IMR-90 (cell line): Measurements from ENCODE around the gene CD79B. TPM values are rescaled to one million over a fixed set of nuclear protein-coding genes. Genes with fewer than 3 reads are reported as not detected.

Experiments
- ATAC-seq: fragments of 200-7000 bp; cut with Tn5 transposase; 2 replicates; pipeline ENCODE4 v1.9.1; 2020; ENCODE audit warnings: low read depth, mild to moderate bottlenecking, moderate library complexity
- BruUV-seq: library from RNA; stranded (reverse); fragments of 400-500 nt; replicated peaks from 2 replicates; lab custom pipeline; 2021; lab: Mats Ljungman, UMichigan
- CTCF ChIA-PET: fragments of 300-600 bp; formaldehyde crosslinking; extraction: SDS; loops from one replicate; lab custom pipeline; 2021; ENCODE audit warnings: antibody characterized with exemption; lab: Yijun Ruan, JAX
- POLR2A ChIA-PET: fragments of 300-600 bp; sonication (Branson Sonifier 250); formaldehyde crosslinking; loops from one replicate; lab custom pipeline; 2022; ENCODE audit warnings: antibody characterized with exemption; ENCODE audit not compliant: unreplicated experiment; lab: Charles Lee
- DNase-seq: peaks from one replicate; pipeline ENCODE4 v3.0.0; 2013
- H2AFZ ChIP-seq: replicated peaks from 2 replicates; pipeline ENCODE3; 2013; ENCODE audit warnings: low read length, mild to moderate bottlenecking; ENCODE audit not compliant: poor library complexity
- H2AK5ac ChIP-seq: 2 replicates; pipeline ENCODE4 v1.6.1; 2013; ENCODE audit warnings: low read depth, low read length, inconsistent platforms
- H2AK9ac ChIP-seq: replicated peaks from 2 replicates; pipeline ENCODE3; 2013; ENCODE audit warnings: mild to moderate bottlenecking, low read depth, low read length, moderate library complexity; ENCODE audit not compliant: poor library complexity
- H2BK120ac ChIP-seq: 2 replicates; pipeline ENCODE4 v1.6.1; 2013; ENCODE audit warnings: low read depth, low read length, inconsistent platforms
- H2BK15ac ChIP-seq: 3 replicates; pipeline ENCODE4 v1.6.1; 2013; ENCODE audit warnings: low read depth, low read length, inconsistent platforms
- H2BK20ac ChIP-seq: 2 replicates; pipeline ENCODE4 v1.6.1; 2013; ENCODE audit warnings: low read depth, mild to moderate bottlenecking, inconsistent platforms, low read length, moderate library complexity
- H2BK5ac ChIP-seq: 2 replicates; pipeline ENCODE4 v1.6.1; 2013; ENCODE audit warnings: mild to moderate bottlenecking, low read depth, low read length, inconsistent platforms; ENCODE audit not compliant: poor library complexity, severe bottlenecking
- H3K14ac ChIP-seq: replicated peaks from 2 replicates; pipeline ENCODE4 v1.6.1; 2013; ENCODE audit warnings: low read depth, low read length, inconsistent platforms
- H3K18ac ChIP-seq: 2 replicates; pipeline ENCODE4 v1.6.1; 2013; ENCODE audit warnings: low read depth, low read length, control low read depth
- H3K23ac ChIP-seq: 2 replicates; pipeline ENCODE4 v1.6.1; 2013; ENCODE audit warnings: low read depth, low read length, inconsistent platforms
- H3K27ac ChIP-seq: 2 replicates; pipeline ENCODE4 v1.5.1; 2013; ENCODE audit warnings: mild to moderate bottlenecking, control low read depth, low read length; ENCODE audit not compliant: insufficient read depth
- H3K27me3 ChIP-seq: 2 replicates; pipeline ENCODE4 v1.6.1; 2013; ENCODE audit warnings: low read length; ENCODE audit not compliant: control insufficient read depth, insufficient read depth
- H3K36me3 ChIP-seq: 2 replicates; pipeline ENCODE4 v1.6.1; 2013; ENCODE audit warnings: low read length, mixed read lengths; ENCODE audit not compliant: control insufficient read depth, insufficient read depth
- H3K4ac ChIP-seq: 2 replicates; pipeline ENCODE4 v1.6.1; 2013; ENCODE audit warnings: low read depth, low read length, inconsistent platforms
- H3K4me1 ChIP-seq: 2 replicates; pipeline ENCODE4 v1.6.1; 2013; ENCODE audit warnings: low read length, mixed read lengths; ENCODE audit not compliant: control insufficient read depth, insufficient read depth
- H3K4me2 ChIP-seq: 2 replicates; pipeline ENCODE4 v1.6.1; 2013; ENCODE audit warnings: low read depth, mild to moderate bottlenecking, control low read depth, low read length, moderate library complexity
- H3K4me3 ChIP-seq: 2 replicates; pipeline ENCODE4 v1.5.1; 2013; ENCODE audit warnings: low read depth, mild to moderate bottlenecking, control low read depth, low read length, moderate library complexity; ENCODE audit not compliant: insufficient read depth
- H3K56ac ChIP-seq: 2 replicates; pipeline ENCODE4 v1.6.1; 2013; ENCODE audit warnings: low read length, inconsistent platforms; ENCODE audit not compliant: insufficient read depth; ENCODE audit errors: extremely low read depth
- H3K79me1 ChIP-seq, 2 experiments: 2 replicates each; pipeline ENCODE4 v1.6.1; 2013; ENCODE audit warnings: low read length in 2 of 2, inconsistent platforms in 1 of 2, low read depth in 1 of 2
- H3K9ac ChIP-seq: 2 replicates; pipeline ENCODE4 v1.6.1; 2013; ENCODE audit warnings: low read depth, low read length, control low read depth
- H3K9me1 ChIP-seq: 2 replicates; pipeline ENCODE4 v1.6.1; 2013; ENCODE audit warnings: low read length, inconsistent platforms; ENCODE audit not compliant: insufficient read depth
- H3K9me3 ChIP-seq: 2 replicates; pipeline ENCODE4 v1.6.1; 2013; ENCODE audit warnings: low read length; ENCODE audit not compliant: control insufficient read depth, insufficient read depth
- H4K20me1 ChIP-seq: 2 replicates; pipeline ENCODE4 v1.6.1; 2013; ENCODE audit warnings: low read length, inconsistent platforms; ENCODE audit not compliant: insufficient read depth
- H4K5ac ChIP-seq: 2 replicates; pipeline ENCODE4 v1.6.1; 2013; ENCODE audit warnings: mild to moderate bottlenecking, low read depth, low read length, control low read depth
- H4K8ac ChIP-seq, 2 experiments: 2 replicates each; pipeline ENCODE4 v1.6.1; 2013; ENCODE audit warnings: low read depth in 2 of 2, low read length in 2 of 2, control low read depth in 1 of 2, inconsistent platforms in 1 of 2
- H4K91ac ChIP-seq: 2 replicates; pipeline ENCODE4 v1.6.1; 2013; ENCODE audit warnings: low read depth, low read length, inconsistent platforms; ENCODE audit not compliant: insufficient read depth
- BHLHE40 ChIP-seq: fragments of 150-350 bp; IDR thresholded peaks from 2 replicates; pipeline ENCODE4 v1.6.1; 2016; ENCODE audit warnings: mild to moderate bottlenecking, low read depth, low read length
- CEBPB ChIP-seq: IDR thresholded peaks from 2 replicates; pipeline ENCODE4 v1.6.1; 2012; ENCODE audit warnings: low read depth, low read length, improper control_type of control experiment
- CHD1 ChIP-seq: IDR thresholded peaks from 2 replicates; pipeline ENCODE4 v1.6.1; 2012; ENCODE audit warnings: low read depth, low read length, improper control_type of control experiment
- CTCF ChIP-seq: conservative IDR thresholded peaks from 2 replicates; pipeline ENCODE4 v1.5.1; 2012; ENCODE audit warnings: mild to moderate bottlenecking, low read depth, low read length, improper control_type of control experiment
- ELK1 ChIP-seq: fragments of 150-350 bp; IDR thresholded peaks from 2 replicates; pipeline ENCODE4 v1.6.1; 2016; ENCODE audit warnings: low read depth, mild to moderate bottlenecking, low read length, moderate library complexity, borderline replicate concordance
- FOS ChIP-seq: fragments of 150-350 bp; IDR thresholded peaks from 2 replicates; pipeline ENCODE4 v1.6.1; 2016; ENCODE audit warnings: low read depth, low read length
- MAFK ChIP-seq: IDR thresholded peaks from 2 replicates; pipeline ENCODE4 v1.6.1; 2012; ENCODE audit warnings: low read depth, low read length, improper control_type of control experiment
- MAZ ChIP-seq: IDR thresholded peaks from 2 replicates; pipeline ENCODE4 v1.6.1; 2012; ENCODE audit warnings: low read depth, mild to moderate bottlenecking, low read length, improper control_type of control experiment, moderate library complexity, borderline replicate concordance
- MXI1 ChIP-seq: IDR thresholded peaks from 2 replicates; pipeline ENCODE4 v1.6.1; 2012; ENCODE audit warnings: low read depth, mild to moderate bottlenecking, low read length, moderate library complexity, borderline replicate concordance
- NFE2L2 ChIP-seq: fragments of 150-350 bp; IDR thresholded peaks from 2 replicates; pipeline ENCODE4 v1.6.1; 2016; ENCODE audit warnings: low read depth, mild to moderate bottlenecking, low read length
- RAD21 ChIP-seq: IDR thresholded peaks from 2 replicates; pipeline ENCODE4 v1.6.1; 2012; ENCODE audit warnings: low read length, improper control_type of control experiment
- RCOR1 ChIP-seq: IDR thresholded peaks from 2 replicates; pipeline ENCODE4 v1.6.1; 2012; ENCODE audit warnings: mild to moderate bottlenecking, low read length, improper control_type of control experiment; ENCODE audit not compliant: insufficient replicate concordance
- RFX5 ChIP-seq: IDR thresholded peaks from 2 replicates; pipeline ENCODE4 v1.8.0; 2012; ENCODE audit warnings: low read depth, mild to moderate bottlenecking, low read length, moderate library complexity
- SMC3 ChIP-seq: fragments of 150-350 bp; IDR thresholded peaks from 2 replicates; pipeline ENCODE4 v1.6.1; 2016; ENCODE audit warnings: low read depth, mild to moderate bottlenecking, antibody characterized with exemption, low read length, moderate library complexity
- USF2 ChIP-seq: fragments of 150-350 bp; IDR thresholded peaks from 2 replicates; pipeline ENCODE4 v1.6.1; 2017; ENCODE audit warnings: mild to moderate bottlenecking, antibody characterized with exemption, low read length, low read depth
- WGBS, 2 experiments: methylation state at CpG; one replicate each; pipeline versions ENCODE4 v1.1.5 to v1.1.7; 2013; ENCODE audit warnings: missing lambda C conversion rate in 2 of 2; ENCODE audit not compliant: insufficient read length in 1 of 2; ENCODE audit errors: extremely low coverage in 2 of 2; 5-methylcytosine and 5-hydroxymethylcytosine counted together
- dilution Hi-C: fragments of 300-500 bp; cut with HindIII; formaldehyde crosslinking; loops from one replicate; pipeline ENCODE4 v1.14.3; 2018; ENCODE audit warnings: low sequenced_read_pairs; ENCODE audit not compliant: unreplicated experiment
- in situ Hi-C: fragments of 300-500 bp; cut with MboI; formaldehyde crosslinking; loops from 3 replicates; pipeline ENCODE4 v1.14.3; 2019; ENCODE audit warnings: low sequenced_read_pairs, inconsistent platforms, mixed read lengths
- intact Hi-C: fragments of 100-400 bp; cut with micrococcal nuclease; formaldehyde crosslinking; loops from 2 replicates; pipeline ENCODE4 v1.10.0; 2022
- polyA plus RNA-seq, 3 experiments: library from polyadenylated mRNA; depleted of rRNA; stranded (reverse); fragments of >200 nt; gene quantifications; 2 replicates each; pipeline ENCODE4 v1.2.3, GENCODE V29; 2012; ENCODE audit warnings: low replicate concordance in 1 of 3
- total RNA-seq: library from RNA; depleted of rRNA; stranded (reverse); fragments of >200 nt; gene quantifications from 2 replicates; pipeline ENCODE4 v1.2.3, GENCODE V29; 2012

Gene CD79B
- total and polyA plus RNA-seq, 2 of the 4 experiments (the other 2 are of a cell fraction) = not detected

- in situ Hi-C loops = no loop called here
- TF ChIP-seq RFX5 (no peak), MXI1 (no peak), NFE2L2 (no peak), ELK1 (no peak), MAZ (no peak), MAFK (no peak), SMC3 (no peak), USF2 (no peak), RAD21 (no peak), CHD1 (no peak), RCOR1 (no peak), BHLHE40 (no peak), CEBPB (no peak), CTCF (no peak), FOS (no peak)
Measured at GRCh38 chr17:63944736-63945499, 12.8 kb upstream of the CD79B start.

More at GRCh38 chr17:63944736-63945499, 12.8 kb upstream of the CD79B start:
- H3K14ac ChIP-seq = no peak overlapping the region
- ATAC-seq = no peak
- no peak overlapping the region for H3K23ac ChIP-seq
- H2BK15ac ChIP-seq = no peak overlapping the region
- no peak overlapping the region for H3K56ac ChIP-seq
- H4K5ac ChIP-seq = no peak overlapping the region
- no peak overlapping the region for H3K9ac ChIP-seq
- WGBS, 2 experiments = 93% methylated on average over 5 of the region's 24 CpGs; no CpG with 5 or more reads in 1 of the 2 experiments
- intact Hi-C loops (no loop called here), dilution Hi-C loops (no loop called here)
- H4K91ac ChIP-seq = no peak overlapping the region
- CTCF ChIA-PET = interaction anchor here (1.3 to 2.0 kb wide), 2 partner anchors 12 to 26 kb away, joined by 3 to 9 read pairs; partner anchors contain the start of gene GH1
- no peak overlapping the region for H2AK5ac ChIP-seq
- no peak for DNase-seq
- H2BK20ac ChIP-seq = no peak overlapping the region
- POLR2A ChIA-PET = no interaction called here
- no peak overlapping the region for H3K27ac ChIP-seq
- H3K36me3 ChIP-seq = no peaks in the 10 kb centered on the region
- no peak overlapping the region for H3K4me3 ChIP-seq
- H2AK9ac ChIP-seq = no peak overlapping the region
- H2BK120ac ChIP-seq = no peak overlapping the region
- no peak overlapping the region for H3K4ac ChIP-seq
- no peak overlapping the region for H2AFZ ChIP-seq
- H3K4me2 ChIP-seq = no peak overlapping the region
- no peak overlapping the region for H4K8ac ChIP-seq
- no peaks in the 10 kb centered on the region for H3K9me1 ChIP-seq
- no peaks in the 10 kb centered on the region; the same call in 1 of the 2 replicates for H3K9me3 ChIP-seq
- H3K27me3 ChIP-seq = peaks cover 5% of the 10 kb centered on the region; the same call in 1 of the 2 replicates
- BruUV-seq = no TSS peak
- no peaks in the 10 kb centered on the region for H3K4me1 ChIP-seq
- no peak overlapping the region for H3K18ac ChIP-seq
- H3K79me1 ChIP-seq = no peaks in the 10 kb centered on the region
- no peaks in the 10 kb centered on the region for H4K20me1 ChIP-seq
- H2BK5ac ChIP-seq = no peak overlapping the region
